GM19397 (cell line): ENCODE measurements around the gene URAD.
"Not testable (repeated sequence)": the region's sequence is repeated elsewhere in the genome, so short reads cannot be mapped to it uniquely, and the experiment has no call there.

Experiments
- ATAC-seq: cut with Tn5 transposase; IDR thresholded peaks from one replicate; pipeline ENCODE4 v1.9.1; 2021; ENCODE audit warnings: mild to moderate bottlenecking, moderate library complexity; ENCODE audit not compliant: unreplicated experiment

The URAD gene, protein sequence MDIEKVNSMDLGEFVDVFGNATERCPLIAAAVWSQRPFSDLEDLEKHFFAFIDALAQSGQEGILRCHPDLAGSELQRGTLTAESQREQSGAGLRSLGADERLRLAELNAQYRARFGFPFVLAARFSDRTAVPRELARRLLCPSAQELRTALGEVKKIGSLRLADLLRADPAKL

DNA sequence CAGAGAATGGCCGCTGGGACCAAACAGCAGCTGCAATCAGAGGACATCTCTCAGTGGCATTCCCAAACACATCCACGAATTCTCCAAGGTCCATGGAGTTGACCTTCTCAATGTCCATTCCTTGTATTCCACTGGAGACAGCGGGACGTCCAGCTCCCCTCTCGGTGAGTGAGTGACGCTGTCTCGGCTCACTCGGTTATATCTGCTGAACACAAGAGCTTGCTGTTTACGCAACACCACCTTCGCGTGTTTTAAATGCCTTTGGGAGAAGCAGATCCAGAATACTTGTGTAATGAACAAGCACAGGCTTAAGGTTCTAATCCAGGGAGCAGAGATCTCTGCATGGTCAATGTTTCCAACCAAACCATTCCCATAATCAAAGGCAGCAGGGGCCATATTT is at the start of gene URAD:
Gene URAD, minus strand, starts transcription at position 174 of the 400 bp plus-strand sequence. Its CDS starts 56 bp downstream, at position 118.
- no peak for ATAC-seq

DNA sequence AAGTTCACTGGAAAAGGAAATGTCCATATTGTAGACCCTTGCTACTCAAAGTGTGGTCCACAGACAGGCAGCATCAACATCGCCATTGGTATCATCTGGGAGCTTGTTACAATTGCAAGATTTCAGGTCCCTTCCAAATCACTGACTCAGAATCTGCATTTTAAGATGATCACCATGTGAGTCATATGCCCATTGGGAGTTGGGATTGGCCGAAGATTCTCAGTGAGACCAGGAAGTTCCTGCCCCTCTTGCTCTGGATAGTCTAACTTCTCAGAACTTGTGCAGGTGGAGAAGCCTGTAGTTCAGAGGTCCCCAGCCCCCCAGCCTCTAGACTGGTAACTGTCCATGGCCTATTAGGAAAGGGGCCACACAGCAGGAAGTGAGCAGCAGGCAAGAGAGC is 48.9 kb upstream of the URAD start:
- ATAC-seq = no peak

DNA sequence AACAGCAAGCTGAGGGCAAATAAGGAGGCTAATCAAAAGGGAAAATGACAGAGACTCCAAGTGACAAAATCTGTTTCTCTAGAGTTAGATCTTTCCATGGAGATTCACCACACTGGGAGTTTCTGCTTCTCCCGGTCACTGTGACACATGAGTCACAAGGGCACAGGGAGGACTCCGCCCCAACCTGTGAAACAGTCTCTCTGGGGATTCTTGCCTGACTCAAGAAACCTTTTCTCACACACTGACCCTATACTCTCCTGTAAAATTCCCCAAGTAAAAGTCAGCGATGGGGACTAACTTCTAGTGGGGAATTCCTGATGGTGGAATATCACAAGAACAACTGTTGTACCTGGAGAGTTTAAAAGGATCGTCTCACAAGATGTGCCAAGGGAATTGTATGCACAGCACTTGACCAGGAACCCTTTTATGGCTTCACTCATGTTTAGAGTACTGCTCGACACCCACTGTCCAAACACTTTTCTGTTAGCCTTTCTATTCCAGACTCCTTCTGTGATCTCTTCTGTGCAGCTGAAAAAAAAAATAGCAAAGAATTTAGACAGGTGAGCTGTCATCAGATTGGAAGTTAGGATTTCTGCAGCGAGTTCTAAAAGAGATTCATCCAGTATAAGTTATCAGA is 46.8 kb upstream of the URAD start:
- no peak for ATAC-seq

DNA sequence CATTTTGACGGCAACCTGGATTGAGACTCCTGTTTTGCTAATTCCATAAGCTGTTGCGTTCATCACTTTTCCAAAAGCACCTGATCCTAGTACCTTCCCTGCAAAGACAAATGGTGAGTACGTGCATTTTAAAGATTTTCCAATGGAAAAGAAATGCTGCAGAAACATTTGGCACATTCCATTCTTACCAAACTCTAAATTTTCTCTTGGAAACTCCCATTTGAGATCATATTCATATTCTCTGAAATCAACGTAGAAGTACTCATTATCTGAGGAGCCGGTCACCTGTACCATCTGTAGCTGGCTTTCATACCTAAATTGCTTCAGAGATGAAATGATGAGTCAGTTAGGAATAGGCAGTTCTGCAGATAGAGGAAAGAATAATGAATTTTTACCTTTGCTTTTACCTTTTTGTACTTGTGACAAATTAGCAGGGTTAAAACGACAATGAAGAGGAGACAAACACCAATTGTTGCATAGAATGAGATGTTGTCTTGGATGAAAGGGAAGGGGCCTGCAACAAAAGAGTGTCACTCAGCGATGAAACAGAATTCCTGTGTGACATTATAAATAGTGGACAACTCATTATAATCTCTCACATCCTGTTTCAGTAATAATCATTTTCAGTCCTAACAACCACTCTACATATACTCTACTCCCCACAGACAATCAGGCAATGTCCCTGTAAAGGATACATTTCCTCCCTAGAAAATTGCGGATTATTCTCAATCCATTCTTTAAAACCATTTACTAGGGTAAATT is 45.6 kb upstream of the URAD start:
- ATAC-seq = no peak

DNA sequence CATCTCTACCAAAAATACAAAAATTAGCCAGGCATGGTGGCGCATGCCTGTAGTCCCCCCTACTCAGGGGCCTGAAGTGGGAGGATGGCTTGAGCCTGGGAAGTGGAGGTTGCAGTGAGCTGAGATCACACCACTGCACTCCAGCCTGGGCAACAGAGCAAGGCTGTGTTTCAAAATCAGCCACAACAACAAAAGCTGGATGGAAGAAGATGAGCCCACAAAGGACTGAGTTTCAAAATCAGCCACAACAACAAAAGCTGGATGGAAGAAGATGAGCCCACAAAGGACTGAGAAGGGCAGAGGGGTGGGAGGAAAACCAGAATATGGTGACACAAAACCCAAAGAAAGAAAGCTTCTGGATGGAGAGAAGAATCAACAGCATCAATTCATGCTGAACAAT is 43.9 kb upstream of the URAD start:
- ATAC-seq = not testable (repeated sequence)

DNA sequence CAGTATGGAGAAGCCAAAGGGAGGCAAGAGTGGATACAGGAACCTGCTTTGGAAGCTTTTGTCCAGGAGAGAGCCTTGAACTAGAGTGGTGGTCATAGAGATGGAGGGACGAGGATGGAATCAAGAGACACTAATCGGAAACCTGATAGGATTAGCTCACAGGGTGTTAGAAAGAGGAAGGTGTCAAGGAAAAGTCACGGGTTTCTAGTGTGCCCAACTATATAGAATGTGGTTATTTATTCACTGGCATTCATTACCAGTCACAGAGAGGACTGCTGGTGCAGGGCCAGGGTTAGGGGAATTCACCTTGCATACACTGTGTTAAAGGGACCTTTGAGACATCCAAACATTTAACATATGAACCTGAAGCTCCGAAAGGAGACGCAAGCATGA is 43.4 kb upstream of the URAD start:
- ATAC-seq = no peak

DNA sequence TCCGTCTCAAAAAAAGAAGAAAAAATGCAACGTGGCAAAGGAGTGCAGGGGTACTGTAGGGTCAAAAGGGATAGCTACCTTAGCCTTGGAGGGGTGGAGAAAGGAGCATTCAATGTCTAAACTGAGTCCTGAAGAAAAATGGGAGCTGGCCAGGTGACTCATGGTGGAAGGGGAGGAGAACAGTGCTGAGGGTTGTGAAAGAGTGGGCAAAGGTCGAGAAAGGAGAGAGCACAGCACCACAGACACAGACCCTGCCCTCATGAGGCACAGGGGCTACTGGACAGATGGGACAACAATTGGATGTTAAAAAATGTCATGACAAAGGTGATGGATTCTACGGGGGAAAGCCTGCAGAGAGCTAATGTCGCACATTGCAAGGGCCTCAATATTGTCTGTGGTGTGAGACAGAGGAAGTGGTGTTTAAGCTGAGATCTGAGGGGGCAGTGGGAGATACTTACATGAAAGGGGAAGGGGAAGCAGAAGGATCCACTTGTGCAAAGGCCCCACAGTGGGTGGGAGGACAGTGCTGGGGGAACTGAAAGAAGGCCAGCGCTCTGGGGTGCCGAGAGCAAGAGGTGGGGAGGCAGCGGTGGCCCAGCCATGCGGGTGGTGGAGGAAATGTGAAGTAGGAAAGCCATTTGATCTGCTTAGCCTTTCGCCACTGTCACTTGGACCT is 42.9 kb upstream of the URAD start:
- peak; percentile 50 for ATAC-seq

DNA sequence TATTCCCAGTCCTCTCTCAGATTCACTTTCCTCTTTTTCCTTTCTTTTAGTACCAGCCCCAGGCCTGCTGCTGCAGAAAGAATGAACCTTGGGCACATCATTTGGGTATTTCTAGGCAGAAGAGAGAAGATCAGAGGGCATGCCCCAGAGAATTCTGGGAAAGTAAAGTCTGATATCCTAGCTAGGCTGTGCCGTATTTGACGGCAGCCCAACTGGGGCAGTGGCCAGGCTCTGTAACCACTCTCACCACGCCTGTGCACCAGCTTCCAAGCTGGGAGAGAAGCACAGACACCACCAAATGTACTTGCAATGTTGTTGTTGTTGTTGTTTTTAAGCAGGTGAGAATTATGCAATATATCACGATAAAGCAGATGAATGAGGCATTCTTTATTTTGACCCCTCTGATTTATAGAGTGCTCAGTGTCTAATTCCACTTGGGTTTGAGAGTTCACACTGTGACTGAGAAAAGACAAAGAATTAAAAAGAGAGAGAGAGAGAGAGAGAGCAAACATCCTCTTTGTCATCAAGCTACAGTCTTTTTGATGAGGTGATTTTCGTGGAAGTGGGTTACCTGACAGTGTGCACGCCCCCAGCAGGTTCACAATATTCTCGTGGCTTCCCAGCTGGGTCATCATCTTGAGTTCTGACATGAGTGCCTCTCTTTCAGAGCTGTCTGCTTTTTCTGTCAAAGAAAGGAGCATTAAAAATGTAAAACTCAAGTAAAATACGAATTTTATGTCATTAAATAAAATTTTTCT is 39.3 kb upstream of the URAD start:
- no peak for ATAC-seq

DNA sequence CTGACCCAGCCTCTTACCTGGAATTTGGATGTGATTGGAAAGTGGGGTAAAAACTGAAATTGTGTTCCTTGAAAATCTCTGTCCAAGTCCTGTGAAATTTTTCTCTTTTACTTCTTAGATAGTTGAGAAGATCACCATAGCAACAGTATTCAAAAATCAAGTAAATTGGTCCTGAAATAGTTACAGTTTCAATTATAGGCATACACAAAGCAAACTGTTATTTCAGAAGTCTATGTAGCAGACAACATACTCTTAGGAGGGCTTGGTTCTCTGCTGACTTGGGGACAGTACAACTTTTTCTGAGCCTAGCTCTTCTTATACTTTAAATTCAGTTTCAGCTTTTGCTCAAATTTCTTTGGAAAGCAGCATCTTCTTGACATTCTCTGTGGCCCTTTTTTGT is 38.6 kb upstream of the URAD start:
- ATAC-seq = no peak

DNA sequence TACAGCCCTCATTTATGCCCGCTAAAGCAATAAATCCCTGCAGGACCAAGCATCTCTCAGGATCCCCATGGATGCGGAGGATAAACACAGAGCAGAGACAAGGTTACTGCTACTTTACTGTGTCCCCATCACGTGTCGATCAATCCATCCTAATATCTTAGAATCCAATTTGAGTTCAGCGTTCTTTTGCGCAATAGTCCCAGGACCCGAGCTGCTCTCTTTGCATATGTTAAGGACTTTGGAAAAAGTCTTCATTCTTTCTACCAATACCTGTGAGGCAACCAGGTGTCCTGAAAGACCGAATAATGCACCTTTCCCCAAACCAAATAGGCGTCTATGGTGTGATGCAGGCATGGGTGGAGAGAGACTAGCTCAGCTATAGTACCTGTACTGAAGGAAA is 38.0 kb upstream of the URAD start:
- no peak for ATAC-seq

DNA sequence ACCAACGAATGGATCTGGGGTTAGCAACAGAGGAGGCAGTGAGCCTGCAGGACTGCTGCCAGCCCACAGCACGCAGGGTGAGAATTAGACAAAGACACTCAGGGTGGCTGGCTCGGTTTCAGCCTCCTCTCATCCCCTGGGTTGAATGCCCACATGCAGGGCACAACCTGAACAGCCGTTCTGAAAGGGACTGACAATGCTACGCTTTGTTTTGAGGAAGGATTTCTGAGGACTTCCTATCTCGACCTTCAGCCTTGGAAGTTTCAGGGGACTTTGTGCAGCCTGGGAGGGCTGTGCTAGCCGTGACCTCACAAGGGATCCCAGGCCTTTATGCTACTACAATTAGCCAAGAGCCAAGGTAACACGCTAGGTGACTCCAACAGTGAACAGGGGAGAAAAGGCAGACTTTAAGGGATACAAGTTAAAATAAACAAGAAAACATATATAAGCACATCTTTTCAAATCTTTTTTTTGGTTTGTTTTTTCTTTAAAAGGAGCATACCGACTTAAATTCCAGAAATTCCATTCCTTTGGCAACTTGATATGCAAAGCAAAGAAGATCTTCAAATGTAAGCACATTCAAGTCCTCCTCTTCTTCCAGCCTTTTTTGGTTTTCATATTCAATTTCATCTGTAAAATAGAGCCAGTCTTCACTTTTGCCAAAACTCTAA is 34.5 kb upstream of the URAD start:
- ATAC-seq = no peak

DNA sequence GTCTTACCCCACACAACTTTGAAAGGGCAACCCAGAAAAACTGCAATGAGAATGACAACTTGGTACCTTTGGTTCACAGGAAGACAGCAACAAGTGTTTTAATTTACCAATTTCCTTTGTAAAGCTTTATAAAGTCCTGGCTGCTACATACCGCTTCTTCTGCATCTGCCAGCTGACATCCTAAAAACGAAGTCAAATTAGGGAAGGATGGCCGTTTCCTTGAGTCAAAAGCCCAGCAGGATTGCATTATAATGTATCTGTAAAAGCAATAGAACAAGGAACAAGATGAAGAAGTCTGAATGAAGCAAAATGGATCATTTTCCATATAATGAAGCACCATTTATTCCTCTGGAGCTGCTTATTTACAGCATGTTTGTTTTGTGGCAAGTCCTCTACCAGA is 25.8 kb upstream of the URAD start:
- ATAC-seq = no peak

DNA sequence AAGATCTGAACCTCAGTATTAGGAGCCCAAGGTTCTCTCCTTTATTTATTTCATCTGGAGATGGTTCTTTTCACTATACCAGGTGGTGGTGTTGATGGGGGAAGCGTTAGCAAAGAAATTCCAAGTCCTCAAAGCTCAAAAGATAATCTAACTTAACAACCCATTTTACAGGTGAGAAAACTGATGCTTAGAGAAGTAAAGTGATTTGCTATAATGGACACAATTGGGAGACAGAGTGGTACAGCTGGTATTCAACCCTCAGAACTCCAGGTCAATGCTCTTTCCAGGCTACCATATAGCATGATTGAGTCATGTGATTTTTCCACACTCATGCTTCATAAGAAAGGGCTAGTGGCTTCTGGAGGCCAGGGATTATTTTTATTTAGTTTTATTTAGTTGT is 25.0 kb upstream of the URAD start:
- no peak for ATAC-seq

DNA sequence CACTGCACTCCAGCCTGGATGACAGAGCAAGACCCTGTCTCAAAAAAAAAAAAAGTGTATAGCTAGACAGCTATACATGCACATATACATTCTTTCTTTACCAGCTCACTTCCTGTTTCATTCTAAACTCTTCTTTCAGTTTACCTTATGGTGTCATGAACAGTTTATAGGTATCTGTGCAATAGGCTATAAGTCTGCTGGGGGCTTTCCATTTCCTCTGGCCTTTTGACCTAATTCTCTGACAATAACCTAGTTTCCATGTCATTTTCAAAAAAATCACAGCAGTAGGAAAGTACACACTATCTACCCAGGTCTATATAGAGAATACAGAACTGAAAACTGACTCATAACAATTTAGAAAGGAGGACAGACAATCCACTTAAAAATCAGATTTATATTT is 24.4 kb upstream of the URAD start:
- peak; percentile 83 for ATAC-seq

DNA sequence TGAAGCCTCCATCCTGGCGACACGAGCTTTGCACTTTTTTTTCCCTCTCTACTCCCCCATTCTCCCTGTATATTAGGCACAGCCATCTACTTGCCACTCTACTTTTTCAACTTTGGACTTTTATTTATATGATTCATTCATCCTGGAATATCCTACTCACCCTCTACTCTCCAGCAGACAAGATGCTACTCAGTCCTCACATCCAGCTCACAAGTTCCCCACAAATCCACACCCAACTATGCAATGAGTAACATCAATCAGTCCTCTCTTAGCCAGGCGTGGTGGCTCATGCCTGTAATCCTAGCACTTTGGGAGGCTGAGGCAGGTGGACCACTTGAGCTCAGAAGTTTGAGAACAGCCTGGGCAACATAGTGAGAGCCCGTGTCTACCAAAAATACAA is 23.9 kb upstream of the URAD start:
- no peak for ATAC-seq

DNA sequence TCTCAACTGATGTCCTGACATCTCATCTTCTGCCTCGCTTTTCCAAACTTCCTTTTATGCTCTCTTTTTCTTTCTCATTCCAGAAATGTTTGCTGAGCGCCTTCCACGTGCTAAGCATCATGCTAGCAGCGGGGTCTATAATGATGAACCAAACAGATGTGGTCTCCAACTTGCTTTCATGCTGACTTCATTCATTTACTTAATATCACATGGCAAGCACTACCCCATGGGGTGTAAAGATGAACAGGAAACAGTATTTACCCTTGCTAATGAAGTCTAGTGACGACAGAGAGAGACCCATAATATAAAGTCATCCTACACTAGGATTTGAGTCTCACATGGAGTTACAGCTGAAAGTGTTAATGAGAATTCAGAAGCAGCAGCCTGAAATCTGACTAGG is 21.6 kb upstream of the URAD start:
- ATAC-seq = no peak

DNA sequence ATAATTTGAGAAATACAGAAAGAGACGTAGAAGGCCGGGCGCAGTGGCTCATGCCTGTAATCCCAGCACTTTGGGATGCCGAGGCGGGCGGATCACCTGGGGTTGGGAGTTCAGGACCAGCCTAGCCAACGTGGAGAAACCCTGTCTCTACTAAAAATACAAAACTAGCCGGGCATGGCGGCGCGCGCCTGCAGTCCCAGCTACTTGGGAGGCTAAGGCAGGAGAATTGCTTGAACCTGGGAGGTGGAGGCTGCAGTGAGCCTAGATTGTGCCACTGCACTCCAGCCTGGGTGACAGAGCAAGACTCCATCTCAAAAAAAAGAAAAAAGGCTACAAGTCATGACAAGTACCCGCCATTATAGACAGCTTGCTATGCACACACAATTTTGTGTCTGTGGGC is 16.5 kb upstream of the URAD start:
- not testable (repeated sequence) for ATAC-seq

DNA sequence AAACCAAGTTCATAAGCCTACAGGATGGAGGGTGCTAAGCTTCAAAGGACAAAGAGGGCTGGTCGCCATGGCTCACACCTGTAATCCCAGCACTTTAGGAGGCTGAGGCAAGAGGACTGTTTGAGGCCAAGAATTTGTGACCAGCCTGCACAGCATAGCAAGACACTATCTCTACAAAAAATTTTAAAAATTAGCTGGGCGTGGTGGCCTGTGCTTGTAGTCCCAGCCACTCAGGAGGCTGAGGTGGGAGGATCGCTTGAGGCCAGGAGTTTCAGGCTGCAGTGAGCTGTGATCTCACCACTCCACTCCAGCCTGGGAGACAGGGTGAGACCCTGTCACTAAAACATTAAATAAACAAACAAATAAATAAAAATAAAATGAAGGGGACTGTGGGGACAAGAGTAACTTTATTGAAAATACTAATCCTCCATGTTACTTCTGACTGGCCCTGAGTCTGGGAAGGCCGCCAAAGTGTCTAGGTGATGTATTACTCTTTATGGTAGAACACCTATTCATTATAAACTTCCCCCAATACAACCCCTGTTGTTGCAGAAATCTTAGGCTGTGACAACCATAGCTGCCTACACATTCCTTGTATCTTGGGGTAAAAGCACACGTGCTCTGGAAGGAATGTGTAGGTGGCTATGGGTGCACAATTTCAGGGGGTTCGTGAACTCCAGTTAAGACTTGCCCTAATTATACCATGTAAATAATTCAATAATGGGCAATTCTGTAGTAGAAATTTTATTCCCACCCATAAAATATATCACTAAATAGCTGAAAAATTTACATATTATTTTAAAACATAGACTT is 14.6 kb upstream of the URAD start:
- no peak for ATAC-seq

DNA sequence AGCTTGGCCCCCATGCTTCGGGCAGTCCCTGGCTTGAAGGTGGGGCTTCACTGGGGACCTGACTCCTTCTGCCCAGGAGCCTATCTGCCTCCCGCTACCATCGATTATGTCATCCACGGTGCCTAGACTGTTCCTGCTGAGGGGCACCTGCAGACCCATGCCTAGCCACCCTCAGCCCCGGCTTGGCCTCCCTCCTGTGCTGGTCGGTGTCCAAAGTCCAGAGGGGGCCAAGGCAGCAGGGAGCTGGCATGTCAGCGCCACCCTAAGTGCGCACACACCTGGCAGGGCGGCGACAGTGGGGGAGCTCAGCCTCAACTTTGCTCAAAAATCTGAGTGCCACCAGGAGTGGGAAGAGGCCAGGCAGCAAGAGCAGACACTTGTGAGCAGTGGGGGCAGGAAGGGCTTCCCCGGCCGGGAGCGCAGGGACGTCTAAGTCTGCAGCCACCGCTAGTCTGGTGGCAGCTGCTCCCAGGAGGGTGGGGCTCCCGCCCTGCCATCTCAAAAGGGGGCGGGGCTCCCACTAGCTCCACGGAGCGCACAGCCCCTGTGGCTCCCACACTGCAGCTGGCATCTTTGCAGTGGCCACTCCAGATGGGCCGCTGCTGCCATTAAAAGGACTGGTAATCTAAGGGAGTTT is 13.5 kb upstream of the URAD start:
- no peak for ATAC-seq
